Upper lobe of left lung (tissue), 4 donors: ENCODE results near the gene GABRG3.

Experiments
- CTCF ChIP-seq, 6 experiments: fragments of 450-650 bp in 4 of 6; fragments of 200-600 bp in 2 of 6; sonication (generic) in 2 of 6; IDR thresholded peaks; one replicate each; pipeline ENCODE4 v1.5.1; 2016 to 2019; ENCODE audit warnings: antibody characterized with exemption in 6 of 6
- POLR2AphosphoS5 ChIP-seq, 2 donors: sonication (generic); formaldehyde crosslinking; IDR thresholded peaks; one replicate each; pipeline ENCODE4 v1.5.1; 2017; ENCODE audit warnings: antibody characterized with exemption in 2 of 2

GRCh38 chr15:27459836-27460235 is 488.9 kb downstream of the GABRG3 start:
- TF ChIP-seq POLR2AphosphoS5 (IDR thresholded peaks at IDR 0.05) (no peak), CTCF (IDR thresholded peaks at IDR 0.05) (no peak)
